GM18499 (cell line): ENCODE measurements around the gene SLC9A9.

Source experiments
- ATAC-seq: cut with Tn5 transposase; IDR thresholded peaks from one replicate; pipeline ENCODE4 v1.9.1; 2021; ENCODE audit warnings: moderate number of reproducible peaks; ENCODE audit not compliant: insufficient read depth, unreplicated experiment

The SLC9A9 gene

DNA sequence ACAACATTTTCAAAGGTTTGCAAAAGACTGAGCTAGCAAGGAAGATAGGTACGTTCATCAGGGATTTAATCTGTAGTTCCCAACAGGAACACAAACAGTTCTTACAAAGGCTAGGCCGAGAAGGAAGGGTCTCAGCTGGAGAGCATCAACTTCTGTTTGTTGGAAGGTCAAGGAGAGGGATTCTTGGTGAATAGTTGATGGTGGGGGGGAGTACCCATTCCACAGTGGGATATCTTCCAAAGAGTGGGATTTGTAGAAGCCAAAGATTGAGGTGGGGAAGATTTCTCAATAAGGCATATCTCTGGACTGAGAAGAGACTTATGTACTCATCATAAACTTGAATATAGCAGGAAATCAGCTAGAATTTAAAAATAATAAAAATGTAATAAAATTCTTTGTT is 496.9 kb downstream of the SLC9A9 start:
- no peak for ATAC-seq

DNA sequence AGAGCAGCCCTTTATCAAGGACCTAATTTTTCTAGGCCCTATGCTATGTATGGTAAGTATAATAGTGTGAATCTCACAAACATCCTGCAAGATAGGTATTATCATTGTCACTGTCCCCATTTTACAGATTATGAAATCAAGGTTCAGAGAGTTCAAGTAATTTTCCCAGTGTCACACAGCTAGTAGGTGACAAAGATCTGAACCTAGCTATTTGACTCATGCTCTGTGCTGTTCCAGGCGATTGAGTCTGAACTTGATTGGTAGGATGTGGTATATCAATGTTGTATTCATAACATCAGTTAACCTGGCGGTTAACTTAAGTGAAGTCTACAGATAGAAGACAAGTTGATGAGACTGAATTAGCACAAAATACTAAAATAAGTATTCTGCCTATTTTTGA is 498.8 kb downstream of the SLC9A9 start:
- no peak for ATAC-seq

DNA sequence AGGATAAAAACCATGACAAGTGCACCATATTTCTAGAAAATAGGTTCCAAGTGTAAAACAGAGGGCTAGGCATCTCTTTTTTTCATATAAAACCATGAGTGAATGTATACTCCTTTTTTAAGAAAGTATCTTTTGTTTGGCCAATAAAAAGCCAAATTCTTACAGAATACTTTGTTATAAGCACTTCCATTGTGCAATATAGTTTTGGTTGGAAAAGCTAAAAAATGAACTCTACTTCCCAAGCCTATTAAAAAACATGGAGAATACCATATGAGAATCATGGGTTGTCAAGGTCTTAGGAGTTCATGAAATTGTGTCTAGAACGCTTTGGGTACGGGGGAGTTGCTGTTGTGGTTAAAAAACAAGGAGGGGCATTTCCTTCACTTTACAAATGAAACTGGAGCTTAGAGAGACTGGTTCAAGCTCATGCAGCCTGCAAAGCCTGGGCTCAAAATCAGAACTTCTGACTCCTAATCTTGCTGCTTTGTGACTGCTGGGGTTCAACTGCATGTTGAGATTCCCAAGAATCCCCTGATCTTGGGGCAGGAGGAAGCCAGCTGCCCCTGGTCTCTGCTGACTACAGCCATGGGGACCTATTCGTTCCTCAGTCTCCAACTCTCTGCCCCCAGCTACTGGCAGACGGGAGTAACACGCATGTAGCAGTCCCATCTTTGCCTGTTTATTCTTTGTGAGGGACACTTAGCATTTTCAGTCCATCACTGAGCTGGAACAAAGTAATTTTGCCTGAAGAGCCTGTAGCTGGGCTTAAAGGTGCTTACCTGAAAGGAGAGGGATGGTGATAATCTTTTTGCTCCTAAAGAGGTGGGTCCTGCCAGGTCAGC is 499.6 kb downstream of the SLC9A9 start:
- ATAC-seq = no peak

DNA sequence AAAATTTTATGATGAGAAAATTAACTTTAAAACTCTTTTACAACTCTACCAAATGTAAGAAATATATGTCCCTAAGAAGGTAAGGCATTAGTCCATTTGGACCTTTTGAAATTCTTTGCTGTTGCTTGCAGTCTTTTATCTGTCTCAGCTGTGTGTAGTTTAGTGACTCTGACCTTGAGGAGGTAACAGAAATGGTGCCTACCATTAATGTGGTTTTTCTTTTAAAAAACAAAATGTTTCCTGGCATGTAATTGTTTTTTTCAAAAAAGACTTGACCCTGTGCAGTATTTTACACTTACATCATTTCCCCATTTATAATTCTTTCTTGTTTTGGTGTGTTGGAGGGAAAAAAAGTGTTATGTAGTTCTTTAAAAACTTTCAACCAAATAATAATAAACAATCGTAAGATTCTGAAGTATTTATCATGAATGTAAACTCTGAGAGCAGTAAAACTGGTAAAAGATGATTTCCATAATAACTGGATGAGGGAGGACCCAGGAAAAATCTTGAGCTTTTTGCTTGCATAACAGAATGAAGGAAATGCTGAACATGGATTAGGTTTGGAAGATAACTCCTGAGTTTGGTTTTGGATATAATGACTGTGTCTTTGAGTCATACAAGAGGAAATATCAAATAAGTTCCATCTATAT is 503.6 kb downstream of the SLC9A9 start:
- no peak for ATAC-seq

DNA sequence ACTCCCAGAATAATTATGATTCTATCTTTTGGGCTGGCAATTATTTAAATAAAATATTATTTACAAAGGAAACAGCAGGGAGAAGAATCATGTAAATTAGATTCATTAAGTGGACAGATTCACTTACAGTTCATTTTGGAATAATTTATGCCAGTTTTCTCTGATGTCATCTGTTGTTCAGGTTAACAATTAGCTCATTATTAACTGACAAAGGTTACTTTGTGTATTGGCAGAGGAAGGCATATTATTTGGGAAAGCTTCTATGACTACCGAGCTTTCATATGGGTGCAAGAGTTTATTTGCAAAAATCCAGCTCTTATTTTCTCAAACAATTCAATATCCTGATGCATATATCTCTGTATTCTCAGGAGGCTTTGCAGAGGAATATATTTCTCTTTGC is 504.3 kb downstream of the SLC9A9 start:
- ATAC-seq = no peak

DNA sequence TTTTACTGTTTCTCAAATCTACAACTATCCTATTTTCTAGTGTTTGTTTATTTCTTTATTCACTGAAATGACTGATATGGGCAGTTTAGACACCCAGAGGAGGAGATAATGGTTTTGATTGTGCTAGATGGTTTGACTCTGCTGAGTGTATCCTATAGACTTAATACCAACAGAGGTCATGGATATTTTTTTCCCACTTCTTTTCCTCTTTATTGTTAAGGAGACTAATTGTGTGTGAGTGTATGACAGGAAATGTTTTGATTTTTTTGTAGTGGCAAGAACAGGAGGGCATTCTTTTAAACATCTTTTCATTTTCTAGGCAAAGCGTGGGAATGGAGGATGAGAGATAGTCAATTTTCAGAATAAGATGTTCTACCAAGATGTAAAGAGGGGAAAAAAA is 505.2 kb downstream of the SLC9A9 start:
- ATAC-seq = no peak

DNA sequence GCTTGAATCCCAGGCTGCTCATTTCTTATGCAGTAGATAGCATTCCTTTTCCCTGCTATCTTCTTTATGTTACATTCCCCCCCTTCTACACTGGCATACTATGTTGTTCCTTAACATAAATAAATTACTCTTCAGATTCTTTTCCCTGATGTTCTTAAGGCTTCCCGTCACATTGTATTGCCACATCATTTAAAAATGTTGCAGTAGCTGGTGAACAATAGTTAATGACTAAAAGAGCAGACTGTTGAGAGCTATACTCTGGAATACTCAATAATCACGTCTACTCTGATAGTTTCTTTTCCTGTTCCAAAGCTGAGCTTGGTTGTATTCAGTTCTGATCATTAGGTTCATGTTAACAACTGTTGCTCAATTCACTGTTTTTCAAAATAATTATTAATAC is 508.8 kb downstream of the SLC9A9 start:
- no peak for ATAC-seq

DNA sequence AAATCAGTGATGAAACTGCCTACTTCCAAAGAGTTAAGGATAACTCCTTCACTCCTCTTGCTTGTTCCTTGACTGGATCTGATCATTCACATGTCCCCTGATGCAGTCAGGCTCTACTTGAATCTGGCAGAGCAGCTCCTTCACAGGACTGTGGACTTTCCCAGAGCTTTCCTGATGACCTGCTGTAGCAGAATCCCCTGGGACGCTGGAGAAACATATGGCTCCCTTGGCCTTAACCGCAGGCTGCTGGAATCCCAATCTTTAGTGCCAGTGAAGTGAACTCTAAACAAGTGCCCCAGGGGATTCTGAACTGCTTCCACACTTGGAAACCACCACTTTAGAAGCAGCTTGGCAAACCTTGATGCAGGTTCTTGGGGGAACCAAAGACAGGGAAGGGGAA is 510.9 kb downstream of the SLC9A9 start:
- ATAC-seq = no peak

DNA sequence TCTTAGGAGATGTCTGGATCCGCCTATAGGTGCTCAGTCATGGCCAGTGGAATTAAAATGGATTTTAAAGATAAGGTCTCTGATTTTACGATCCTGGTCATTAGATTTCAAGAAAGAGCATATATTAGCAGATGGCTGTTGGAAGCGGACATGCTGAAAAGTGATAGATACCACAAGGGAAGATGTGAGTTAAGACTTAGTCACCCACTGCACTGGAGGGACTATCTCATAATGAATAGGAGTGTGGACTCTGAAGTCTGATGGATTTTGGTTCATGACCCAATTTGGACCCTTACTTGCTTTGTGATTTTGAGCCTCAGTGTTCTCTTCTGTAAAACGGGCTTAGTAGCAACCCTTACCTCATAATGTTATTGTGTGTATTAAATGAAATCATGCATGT is 514.0 kb downstream of the SLC9A9 start:
- no peak for ATAC-seq

DNA sequence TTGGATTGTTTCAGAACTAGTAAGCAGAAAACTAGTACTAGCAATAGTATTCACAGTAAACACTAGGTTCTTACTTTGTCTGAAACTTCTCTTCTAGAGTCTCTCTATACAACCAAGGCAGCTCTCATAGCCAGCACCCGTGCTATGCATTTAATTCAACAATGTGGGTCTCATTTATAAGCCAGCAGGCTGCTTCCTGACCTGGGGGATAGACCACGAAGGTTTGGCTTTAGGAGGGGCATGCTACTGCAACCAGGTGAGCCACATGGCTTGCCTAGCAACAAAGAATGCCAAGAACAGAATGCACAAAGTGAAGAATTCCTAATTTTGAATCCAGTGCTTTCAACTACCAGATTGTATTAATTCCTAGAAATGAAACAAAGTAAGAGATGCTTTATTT is 514.9 kb downstream of the SLC9A9 start:
- ATAC-seq = no peak

DNA sequence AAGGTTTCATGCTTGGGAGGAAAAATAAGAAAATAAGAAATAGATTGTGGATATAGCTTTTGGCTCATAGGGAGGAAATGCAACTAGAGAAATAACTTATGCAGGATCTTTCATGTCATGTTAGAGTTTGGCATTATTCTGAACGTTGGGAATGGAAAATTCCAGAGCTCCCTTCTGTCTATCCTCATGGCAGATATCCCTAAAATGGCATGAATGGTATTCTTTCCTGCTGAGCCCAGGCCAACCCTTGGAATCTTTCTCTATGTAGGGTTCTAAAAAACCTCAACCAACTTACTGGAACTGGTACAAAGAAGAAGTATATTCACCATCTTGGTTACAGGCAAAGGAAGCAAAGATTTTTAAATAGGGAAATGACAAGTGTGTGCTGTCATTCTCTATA is 516.2 kb downstream of the SLC9A9 start:
- no peak for ATAC-seq

DNA sequence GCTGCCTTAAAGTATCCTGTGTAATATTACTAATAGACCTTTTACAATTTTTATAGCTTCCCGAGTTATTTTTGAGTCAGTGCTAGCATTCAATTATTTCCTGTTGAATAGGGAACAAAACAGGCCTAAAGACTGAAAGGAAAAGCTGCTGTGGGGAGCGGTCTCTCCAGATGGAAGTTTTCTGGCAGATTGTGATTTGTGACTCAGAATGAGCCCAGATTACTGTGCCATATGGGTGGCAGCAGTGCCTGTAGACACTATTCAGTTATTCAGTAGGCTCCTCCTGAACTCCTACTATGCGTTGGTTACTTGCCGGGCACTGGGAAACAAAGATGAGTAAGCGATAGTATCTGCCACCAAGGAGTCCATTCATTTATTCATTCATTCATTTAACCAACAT is 516.9 kb downstream of the SLC9A9 start:
- ATAC-seq = no peak

DNA sequence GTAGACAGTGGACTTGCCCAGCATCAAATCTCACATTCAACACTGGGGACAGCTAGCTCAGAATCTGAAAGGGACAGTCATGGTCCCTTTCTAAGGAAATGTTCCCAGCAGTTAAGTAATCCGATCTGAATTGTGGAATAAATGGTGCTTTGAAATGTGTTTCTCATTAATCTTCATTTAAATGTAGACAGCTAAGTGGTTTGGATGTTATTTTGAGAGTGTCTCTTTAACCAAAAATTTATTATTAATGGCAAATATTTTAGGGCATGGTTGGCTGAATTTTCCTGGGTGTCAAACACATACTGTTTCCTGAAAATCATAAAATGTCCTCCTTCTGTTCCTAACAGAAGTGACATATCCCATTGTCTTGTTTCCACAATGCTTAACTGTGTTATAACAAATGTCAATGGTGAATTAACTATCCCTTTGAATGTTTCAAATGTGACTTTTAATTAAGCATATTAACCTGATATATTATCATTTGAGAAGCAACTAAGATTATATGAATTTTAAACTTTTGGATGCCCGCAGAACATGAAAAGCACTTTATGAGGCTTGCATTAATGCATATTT is 517.9 kb downstream of the SLC9A9 start:
- no peak for ATAC-seq

DNA sequence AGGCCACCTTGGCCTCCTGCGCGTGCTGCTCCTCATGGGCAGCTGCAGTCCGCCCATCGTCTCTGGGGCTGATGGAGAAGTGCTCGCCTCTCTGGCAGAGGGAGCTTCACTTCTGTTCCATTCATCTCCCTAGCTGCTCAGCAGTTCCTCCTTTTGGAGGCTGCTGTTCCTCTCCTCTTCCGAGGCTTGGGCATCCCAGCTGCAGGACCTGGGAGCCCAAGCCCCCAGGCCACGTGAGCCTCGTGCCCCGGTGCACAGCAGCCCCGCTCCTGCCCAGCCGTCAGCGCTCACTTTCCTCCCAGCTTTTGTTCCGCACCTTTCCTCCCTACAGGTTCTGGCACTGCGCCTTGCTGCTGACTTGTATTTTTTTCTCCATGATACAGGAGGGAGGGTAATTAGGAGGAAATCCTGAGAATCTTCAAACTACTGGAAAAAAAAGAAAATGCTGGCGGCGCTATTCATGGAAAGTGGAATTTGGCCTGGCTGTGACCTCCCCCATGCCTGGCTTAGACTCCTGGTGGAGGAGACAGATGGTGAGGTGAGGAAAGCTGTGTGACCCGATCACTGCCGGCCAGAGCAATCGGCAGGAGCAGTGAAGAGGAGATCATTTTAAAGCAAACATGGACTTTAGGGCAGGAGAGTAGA is 518.6 kb downstream of the SLC9A9 start:
- no peak for ATAC-seq

DNA sequence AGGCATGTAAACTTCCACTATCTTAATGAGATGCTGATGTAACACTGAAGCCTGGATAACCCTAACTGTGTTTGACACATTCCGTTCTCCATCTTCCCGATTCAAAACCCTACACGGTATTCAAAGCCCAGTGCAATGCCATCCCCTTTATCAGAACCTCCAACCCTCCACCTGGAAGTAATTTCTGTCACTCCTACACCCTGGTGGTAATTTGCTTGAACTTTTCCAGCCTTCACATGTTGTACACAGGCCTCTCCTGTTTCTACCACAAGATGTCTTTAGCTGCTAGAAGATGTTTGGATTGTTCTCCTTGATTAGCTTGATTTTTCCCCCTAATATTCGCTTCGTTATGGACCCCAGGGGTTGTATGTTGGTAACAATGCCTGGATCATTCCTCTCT is 519.8 kb downstream of the SLC9A9 start:
- ATAC-seq = no peak

DNA sequence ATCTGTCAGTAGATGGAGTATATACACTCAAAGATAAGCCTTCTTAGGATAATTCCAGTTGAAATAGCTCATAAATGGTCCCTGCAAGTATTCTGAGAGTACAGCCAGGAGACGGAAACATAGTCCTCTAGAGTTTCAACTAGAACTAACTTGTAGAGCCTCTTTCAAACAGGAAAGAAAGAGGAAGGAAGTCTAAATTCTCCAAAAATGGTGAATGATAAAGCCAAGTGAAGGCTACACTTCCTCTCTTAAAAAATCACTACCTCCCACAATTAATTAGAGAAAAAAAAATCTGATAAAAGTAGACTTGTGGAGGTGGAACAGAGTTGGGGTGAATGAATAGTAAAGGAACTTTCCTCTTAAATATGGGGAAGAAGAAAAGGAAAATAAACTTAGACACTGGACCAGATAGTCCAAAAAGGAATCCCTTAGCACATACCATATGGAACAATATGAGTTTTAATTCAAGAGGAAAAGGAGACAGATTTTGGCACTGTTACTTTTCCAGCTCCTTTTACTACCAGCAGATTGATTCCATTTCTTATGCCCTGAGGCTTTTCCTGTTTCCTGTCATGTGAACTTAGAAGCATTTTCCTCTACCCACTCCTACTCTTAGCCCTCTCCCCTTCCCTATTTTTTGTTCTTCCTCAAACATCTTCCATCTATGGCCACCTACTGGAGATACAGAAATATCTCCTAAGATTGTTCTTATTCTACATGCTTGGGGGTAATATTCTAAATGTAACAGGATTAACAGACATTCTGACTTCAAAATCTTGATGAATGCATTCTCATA is 521.1 kb downstream of the SLC9A9 start:
- no peak for ATAC-seq

DNA sequence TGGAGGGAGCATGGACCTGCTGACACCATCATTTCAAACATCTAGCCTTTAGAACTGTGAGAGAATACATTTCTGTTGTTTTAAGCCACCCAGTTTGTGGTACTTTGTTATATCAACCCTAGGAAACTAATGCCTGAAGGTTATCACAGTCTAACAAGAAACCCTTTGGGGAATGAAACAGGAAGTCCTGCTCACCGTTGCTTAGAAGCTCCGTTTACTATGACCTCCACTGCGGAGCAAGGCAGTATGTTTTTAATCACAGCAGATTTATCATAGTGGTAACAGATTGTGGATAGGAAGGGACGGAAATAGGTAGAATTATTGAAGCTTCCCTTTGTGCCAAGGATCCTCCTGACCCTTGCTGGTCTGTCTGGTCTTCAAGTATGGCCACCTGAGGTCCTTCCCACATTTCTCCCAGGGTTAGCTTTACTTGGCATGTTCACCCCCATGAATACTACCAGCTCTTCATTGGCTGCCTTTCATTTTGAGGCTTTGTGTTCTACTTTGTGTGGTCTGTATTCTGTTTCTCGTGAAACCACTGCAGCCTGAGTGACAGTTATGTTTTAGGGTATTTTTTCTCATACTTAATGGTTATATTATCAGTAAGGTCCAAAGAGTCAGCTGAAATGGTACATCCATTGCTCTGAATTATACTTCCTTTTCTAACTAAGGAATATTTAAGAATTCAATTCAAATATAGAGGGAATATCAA is 527.1 kb downstream of the SLC9A9 start:
- ATAC-seq = no peak

DNA sequence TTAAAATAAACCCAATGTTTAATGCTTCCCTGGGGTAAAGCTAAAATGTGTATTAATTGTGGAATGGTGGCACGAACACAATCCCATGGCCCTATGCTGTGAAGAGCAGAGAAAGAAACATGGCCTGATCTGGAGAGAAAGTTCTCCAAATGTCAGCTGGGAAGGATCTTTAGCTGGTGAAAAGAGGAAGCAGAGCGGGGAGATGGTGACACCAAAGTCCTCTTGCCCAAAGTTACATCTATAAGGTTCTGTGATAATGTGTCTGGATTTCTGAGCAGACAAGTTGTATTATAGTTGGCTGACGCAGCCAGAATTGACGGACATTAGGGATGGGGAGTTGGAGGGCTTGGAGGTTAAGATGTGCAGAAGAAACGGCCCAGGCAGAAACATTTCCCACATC is 532.5 kb downstream of the SLC9A9 start:
- no peak for ATAC-seq

DNA sequence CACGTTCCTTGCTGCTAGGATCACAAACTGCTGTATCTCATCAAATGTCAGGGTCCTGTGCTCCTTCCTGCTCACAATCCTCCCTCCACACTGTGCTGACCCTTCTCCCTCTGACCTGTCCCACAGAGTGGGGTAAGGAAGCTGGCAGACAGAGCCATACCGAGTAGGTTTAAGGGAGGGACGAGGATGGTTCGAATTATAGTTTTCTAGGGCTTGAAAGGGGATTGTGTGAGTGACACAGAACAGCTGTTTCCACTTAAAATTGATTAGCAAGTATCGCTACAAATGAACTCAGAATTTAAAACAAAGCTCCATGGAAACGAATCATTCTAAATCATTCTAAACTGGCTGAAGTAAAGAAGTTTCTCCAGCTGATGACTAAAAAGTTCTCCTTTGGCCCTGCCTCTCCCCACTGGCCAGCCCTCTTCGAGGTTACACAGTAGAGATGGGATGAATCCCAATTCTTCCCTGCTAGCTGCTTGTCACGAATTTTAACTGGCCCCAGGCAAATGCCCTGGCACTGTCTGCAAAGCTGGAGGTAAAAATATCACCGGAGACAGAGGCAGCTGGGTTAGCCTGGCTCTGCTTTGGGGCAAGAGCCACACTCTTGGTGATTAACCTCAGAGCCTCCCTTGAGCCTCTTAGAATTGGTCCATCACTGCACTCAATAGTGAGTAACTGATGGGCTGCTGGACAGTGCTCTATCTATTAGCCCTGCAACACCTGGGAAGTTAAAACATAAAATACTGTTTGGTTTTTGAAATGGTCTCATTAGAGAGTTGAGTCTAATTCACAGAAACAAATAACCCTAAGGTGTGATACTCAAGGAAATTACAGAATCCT is 533.8 kb downstream of the SLC9A9 start:
- no peak for ATAC-seq
